ENCODE data around the gene NPTX1.

Gene NPTX1

GRCh38 chr17:80421381-80422090, 54.9 kb downstream of the NPTX1 start:
- Histone ChIP-seq H3K36me3 (ENCODE audit: control insufficient read depth, insufficient read depth, low read length) (no peaks in the 10 kb centered on the region), H3K4me1 (no peaks in the 10 kb centered on the region), H3K79me2 (no peaks in the 10 kb centered on the region), H3K4me3 (ENCODE audit: low read depth, low read length) (no peak overlapping the region), H3K4me2 (ENCODE audit: low read length) (no peak overlapping the region), H2AFZ (no peak overlapping the region), H3K9me3 (ENCODE audit: control insufficient read depth, low read length) (no peaks in the 10 kb centered on the region), H3K27me3 (ENCODE audit: control insufficient read depth, insufficient read depth, low read length) (no peaks in the 10 kb centered on the region), H3K9ac (no peak overlapping the region), H3K27ac (no peak overlapping the region)
- TF ChIP-seq CTCF (IDR thresholded peaks at IDR 0.05): no peak

- TF ChIP-seq CTCF (IDR thresholded peaks at IDR 0.05): no peak
- Histone ChIP-seq H3K36me3 (ENCODE audit: control insufficient read depth, insufficient read depth, low read length) (no peaks in the 10 kb centered on the region), H3K27me3 (ENCODE audit: control insufficient read depth, insufficient read depth, low read length) (no peaks in the 10 kb centered on the region), H3K9ac (no peak overlapping the region), H2AFZ (no peak overlapping the region), H3K27ac (no peak overlapping the region), H3K4me3 (ENCODE audit: low read depth, low read length) (no peak overlapping the region), H3K4me1 (no peaks in the 10 kb centered on the region), H3K4me2 (ENCODE audit: low read length) (no peak overlapping the region), H3K79me2 (peaks cover 7% of the 10 kb centered on the region), H3K9me3 (ENCODE audit: control insufficient read depth, low read length) (no peaks in the 10 kb centered on the region)
Observed at GRCh38 chr17:80419255-80419654, 57.2 kb downstream of the NPTX1 start.

- Histone ChIP-seq H3K36me3 (ENCODE audit: control insufficient read depth, insufficient read depth, low read length) (no peaks in the 10 kb centered on the region), H3K9me3 (ENCODE audit: control insufficient read depth, low read length) (no peaks in the 10 kb centered on the region), H3K4me2 (ENCODE audit: low read length) (no peak overlapping the region), H3K27ac (no peak overlapping the region), H3K4me3 (ENCODE audit: low read depth, low read length) (no peak overlapping the region), H3K4me1 (peaks cover under 1% of the 10 kb centered on the region), H3K9ac (no peak overlapping the region), H3K27me3 (ENCODE audit: control insufficient read depth, insufficient read depth, low read length) (no peaks in the 10 kb centered on the region), H2AFZ (no peak overlapping the region), H3K79me2 (peaks cover 11% of the 10 kb centered on the region)
- TF ChIP-seq CTCF (IDR thresholded peaks at IDR 0.05): no peak
Observed at GRCh38 chr17:80418589-80418988, 57.8 kb downstream of the NPTX1 start.
